Ovary (tissue), 9 donors: ENCODE measurements around the gene TBXAS1. TPM values are rescaled to one million over a fixed set of nuclear protein-coding genes. Genes with fewer than 3 reads are reported as not detected.

ENCODE experiments used
- DNase-seq, 5 donors: peaks; one replicate each; pipeline ENCODE4 v3.0.0-alpha.2; 2019 to 2020
- H3K27ac ChIP-seq, 2 donors: fragments of 200-600 bp; one replicate each; pipeline versions ENCODE4 v1.5.1 to v1.8.0; 2019 to 2022
- H3K27me3 ChIP-seq: fragments of 200-600 bp; one replicate; pipeline ENCODE4 v1.8.0; 2022
- H3K36me3 ChIP-seq: fragments of 200-600 bp; sonication (generic); one replicate; pipeline ENCODE4 v1.5.1; 2019
- H3K4me1 ChIP-seq: one replicate; pipeline ENCODE4 v1.8.1; 2013; ENCODE audit warnings: mild to moderate bottlenecking, moderate library complexity; ENCODE audit not compliant: insufficient read depth
- H3K4me3 ChIP-seq: fragments of 200-600 bp; sonication (generic); one replicate; pipeline ENCODE4 v1.5.1; 2017
- H3K9me3 ChIP-seq, 2 donors: fragments of 200-600 bp in 1 of 2; sonication (generic) in 1 of 2; one replicate each; pipeline versions ENCODE4 v1.5.1 to v1.8.1; 2013 to 2019; ENCODE audit warnings: mild to moderate bottlenecking in 1 of 2, moderate library complexity in 1 of 2
- CTCF ChIP-seq, 3 donors: fragments of 450-650 bp in 2 of 3; fragments of 200-600 bp in 1 of 3; IDR thresholded peaks; one replicate each; pipeline versions ENCODE4 v1.5.1 to v1.8.0; 2016 to 2022; ENCODE audit warnings: antibody characterized with exemption in 3 of 3, mild to moderate bottlenecking in 1 of 3
- EP300 ChIP-seq: sonication (generic); formaldehyde crosslinking; IDR thresholded peaks from one replicate; pipeline ENCODE4 v1.6.1; 2017; ENCODE audit warnings: antibody characterized with exemption
- POLR2A ChIP-seq: fragments of 450-650 bp; IDR thresholded peaks from one replicate; pipeline ENCODE4 v1.6.1; 2017; ENCODE audit warnings: antibody characterized with exemption, mild to moderate bottlenecking, moderate library complexity
- WGBS, 3 donors: extraction: QIAGEN DNeasy Blood & Tissue Kit in 1 of 3; methylation state at CpG; one replicate each; pipeline versions ENCODE4 v1.1.5 to v1.1.7; 2013 to 2017; 5-methylcytosine and 5-hydroxymethylcytosine counted together
- intact Hi-C, 4 donors: fragments of 100-400 bp; cut with DNase I; formaldehyde crosslinking; loops; one replicate each; pipeline versions ENCODE4 v1.11.0 to v1.15.1; 2022 to 2023
- polyA plus RNA-seq, 2 donors: library from polyadenylated mRNA; stranded (reverse); fragments of 200-250 nt in 1 of 2; fragments of 350-450 nt in 1 of 2; fragmentation: Illumina TruSeq in 1 of 2; extraction: RNeasy Lipid Tissue Mini Kit (QIAGEN cat#74804) in 1 of 2; gene quantifications; one replicate each; pipeline ENCODE4 v1.2.3, GENCODE V29; 2013 to 2014
- total RNA-seq, 7 donors: library from RNA; depleted of rRNA in 2 of 7; stranded (reverse); fragments of >200 nt in 2 of 7; fragmentation: NEBNext Ultra II Directional in 3 of 7; extraction: Animal tissue kit (Norgen Biotek cat#: 25700) in 3 of 7; gene quantifications; one replicate each; pipeline versions ENCODE4 v1.1.0 to v1.2.4, GENCODE V29; 2016 to 2023
- donor health status: DM: no; HTN: no; CAD: no; lungs with moderate emphysema.
- donor health status: DM: no; HTN: no; CAD: no.
- donor health status: Bipolar disorder and iron deficiency.
- donor health status: DM: yes; HTN: yes; CAD: no.
- donor health status: DM: no; HTN: no; CAD: no.
- donor health status: DM: yes; HTN: yes; CAD: no.

The TBXAS1 gene
- total and polyA plus RNA-seq, 9 donors, result 3.1 to 16.8 (median 9.0) TPM

- H3K4me3 ChIP-seq, result no peak overlapping the region
- no peaks in the 10 kb centered on the region for H3K36me3 ChIP-seq
- intact Hi-C loops, result no loop called here
- H3K27ac ChIP-seq, result no peak overlapping the region
- H3K4me1 ChIP-seq, result peaks cover 16% of the 10 kb centered on the region
- TF ChIP-seq POLR2A, result no peak
- TF ChIP-seq EP300, result no peak
- no peak for TF ChIP-seq CTCF (IDR thresholded peaks at IDR 0.05)
- peak; percentile 51 to 74 (median 69) for DNase-seq
- WGBS, 3 donors, result 59 to 76% (median 65%) methylated on average over 12 of the region's 12 CpGs
- H3K27me3 ChIP-seq, result no peaks in the 10 kb centered on the region
- no peaks in the 10 kb centered on the region for H3K9me3 ChIP-seq
Measured at GRCh38 chr7:140059273-140060242, 230.5 kb downstream of the TBXAS1 start.

GRCh38 chr7:140060243-140060630 lies 231.2 kb downstream of the TBXAS1 start:
- no peak overlapping the region for H3K27ac ChIP-seq
- intact Hi-C loops, result no loop called here
- H3K9me3 ChIP-seq, result no peaks in the 10 kb centered on the region
- no peak for TF ChIP-seq CTCF (IDR thresholded peaks at IDR 0.05)
- no peak for TF ChIP-seq POLR2A
- TF ChIP-seq EP300, result no peak
- H3K36me3 ChIP-seq, result no peaks in the 10 kb centered on the region
- no peak overlapping the region for H3K4me3 ChIP-seq
- 77 to 86% (median 79%) methylated on average over 3 of the region's 3 CpGs for WGBS, 3 donors
- H3K4me1 ChIP-seq, result peaks cover 16% of the 10 kb centered on the region
- no peaks in the 10 kb centered on the region for H3K27me3 ChIP-seq
- DNase-seq, result no peak

GRCh38 chr7:140060788-140061606 lies 231.9 kb downstream of the TBXAS1 start:
- no peak for TF ChIP-seq POLR2A
- TF ChIP-seq CTCF (IDR thresholded peaks at IDR 0.05), result no peak
- no peak for TF ChIP-seq EP300
- H3K27me3 ChIP-seq, result no peaks in the 10 kb centered on the region
- no peaks in the 10 kb centered on the region for H3K36me3 ChIP-seq
- peak; percentile 64 to 80 (median 76) for DNase-seq
- no peaks in the 10 kb centered on the region for H3K9me3 ChIP-seq
- WGBS, 3 donors, result 32 to 48% (median 38%) methylated on average over 11 of the region's 11 CpGs
- H3K4me1 ChIP-seq, result peaks cover 16% of the 10 kb centered on the region
- H3K4me3 ChIP-seq, result no peak overlapping the region
- peak overlapping the region in 1 of 2 donors; percentile 93 for H3K27ac ChIP-seq
- intact Hi-C loops, result no loop called here

- intact Hi-C loops, result no loop called here
- no peak for DNase-seq
- Histone ChIP-seq H3K9me3 (no peaks in the 10 kb centered on the region), H3K4me3 (peak overlapping the region; percentile 81), H3K27me3 (no peaks in the 10 kb centered on the region), H3K27ac (peak overlapping the region; percentile 91 to 93), H3K4me1 (peaks cover 16% of the 10 kb centered on the region), H3K36me3 (no peaks in the 10 kb centered on the region)
- WGBS, 3 donors, result 85 to 91% (median 86%) methylated on average over 2 of the region's 2 CpGs
- no peak for TF ChIP-seq EP300
- TF ChIP-seq CTCF (IDR thresholded peaks at IDR 0.05), result no peak
- TF ChIP-seq POLR2A, result no peak
Measured at GRCh38 chr7:140061607-140061930, 232.5 kb downstream of the TBXAS1 start.
